HEK293 (cell line): ENCODE measurements around the gene MYOC.

Experiments used
- CTCF ChIA-PET: fragments of 350-600 bp; formaldehyde crosslinking; extraction: SDS; loops from one replicate; lab custom pipeline; 2021; ENCODE audit warnings: antibody characterized with exemption; lab: Yijun Ruan, JAX
- POLR2A ChIA-PET: fragments of 300-600 bp; formaldehyde crosslinking; extraction: SDS; loops from one replicate; lab custom pipeline; 2020; ENCODE audit warnings: antibody characterized with exemption, inconsistent platforms; lab: Yijun Ruan, JAX
- H3K27ac ChIP-seq: fragments of 200-500 bp; sonication (Bioruptor generic); 2 replicates; pipeline ENCODE4 v1.5.1; 2014; ENCODE audit warnings: low read depth, low read length, control low read depth, inconsistent platforms; ENCODE audit errors: extremely low read depth
- H3K36me3 ChIP-seq, 2 experiments: fragments of 200-500 bp in 1 of 2; sonication (Bioruptor generic) in 1 of 2; 1 replicate in 1 of 2; 2 replicates in 1 of 2; pipeline ENCODE4 v1.5.1; 2014 to 2017; ENCODE audit warnings: inconsistent platforms in 2 of 2, low read length in 2 of 2; ENCODE audit not compliant: control insufficient read depth in 2 of 2, insufficient read depth in 1 of 2
- H3K4me1 ChIP-seq: fragments of 200-500 bp; sonication (Bioruptor generic); 2 replicates; pipeline ENCODE4 v1.5.1; 2014; ENCODE audit warnings: mild to moderate bottlenecking, low read length, inconsistent platforms; ENCODE audit not compliant: control insufficient read depth, insufficient read depth
- H3K4me3 ChIP-seq: 2 replicates; pipeline ENCODE4 v1.5.1; 2011; ENCODE audit warnings: low read depth, mild to moderate bottlenecking, control low read depth, low read length, moderate library complexity
- H3K9me3 ChIP-seq: fragments of 200-500 bp; sonication (Bioruptor generic); 2 replicates; pipeline ENCODE4 v1.5.1; 2014; ENCODE audit warnings: low read depth, low read length, inconsistent platforms; ENCODE audit not compliant: control insufficient read depth, insufficient read depth
- BCL11B ChIP-seq: fragments of 450-650 bp; formaldehyde crosslinking; IDR thresholded peaks from 2 replicates; pipeline ENCODE4 v1.5.1; 2016; ENCODE audit warnings: low read depth, missing biosample characterization, missing genetic modification characterization
- INSM2 ChIP-seq: fragments of 450-650 bp; formaldehyde crosslinking; IDR thresholded peaks from 2 replicates; pipeline ENCODE4 v1.5.1; 2016; ENCODE audit warnings: missing biosample characterization, missing genetic modification characterization
- MEIS1 ChIP-seq: sonication (generic); formaldehyde crosslinking; IDR thresholded peaks from 2 replicates; pipeline ENCODE4 v1.8.1; 2022; ENCODE audit warnings: missing genetic modification reagents, mild to moderate bottlenecking, borderline replicate concordance
- SP7 ChIP-seq: fragments of 450-650 bp; formaldehyde crosslinking; IDR thresholded peaks from 2 replicates; pipeline ENCODE4 v1.5.1; 2016; ENCODE audit warnings: missing biosample characterization, missing genetic modification characterization
- ZBTB10 ChIP-seq: fragments of 450-650 bp; formaldehyde crosslinking; IDR thresholded peaks from 2 replicates; pipeline ENCODE4 v1.5.1; 2016; ENCODE audit warnings: missing biosample characterization, missing genetic modification characterization
- ZBTB6 ChIP-seq: fragments of 450-650 bp; formaldehyde crosslinking; IDR thresholded peaks from 2 replicates; pipeline ENCODE4 v1.5.1; 2017; ENCODE audit warnings: missing biosample characterization, missing genetic modification characterization
- ZEB2 ChIP-seq: fragments of 450-650 bp; formaldehyde crosslinking; IDR thresholded peaks from 2 replicates; pipeline ENCODE4 v1.5.1; 2016; ENCODE audit warnings: missing biosample characterization, missing genetic modification characterization
- ZFHX2 ChIP-seq: fragments of 450-650 bp; formaldehyde crosslinking; conservative IDR thresholded peaks from 2 replicates; pipeline ENCODE4 v1.5.1; 2016; ENCODE audit warnings: missing biosample characterization, missing genetic modification characterization
- ZIC2 ChIP-seq: fragments of 450-650 bp; formaldehyde crosslinking; IDR thresholded peaks from 2 replicates; pipeline ENCODE4 v1.5.1; 2016; ENCODE audit warnings: missing biosample characterization, missing genetic modification characterization
- ZNF146 ChIP-seq: fragments of 450-650 bp; formaldehyde crosslinking; IDR thresholded peaks from 2 replicates; pipeline ENCODE4 v1.5.1; 2016; ENCODE audit warnings: missing biosample characterization, missing genetic modification characterization
- ZNF184 ChIP-seq: fragments of 450-650 bp; IDR thresholded peaks from 2 replicates; pipeline ENCODE4 v1.5.1; 2018; ENCODE audit warnings: missing biosample characterization, mild to moderate bottlenecking, missing genetic modification characterization
- ZNF23 ChIP-seq: fragments of 450-650 bp; formaldehyde crosslinking; IDR thresholded peaks from 2 replicates; pipeline ENCODE4 v1.5.1; 2016; ENCODE audit warnings: missing biosample characterization, missing genetic modification characterization, borderline replicate concordance
- ZNF248 ChIP-seq: fragments of 450-650 bp; formaldehyde crosslinking; IDR thresholded peaks from 2 replicates; pipeline ENCODE4 v1.5.1; 2017; ENCODE audit warnings: missing biosample characterization, missing genetic modification characterization
- ZNF292 ChIP-seq: fragments of 450-650 bp; formaldehyde crosslinking; IDR thresholded peaks from 2 replicates; pipeline ENCODE4 v1.5.1; 2016; ENCODE audit warnings: low read depth, missing biosample characterization, missing genetic modification characterization, borderline replicate concordance
- ZNF311 ChIP-seq: fragments of 450-650 bp; formaldehyde crosslinking; IDR thresholded peaks from 2 replicates; pipeline ENCODE4 v1.5.1; 2017; ENCODE audit warnings: missing biosample characterization, missing genetic modification characterization, borderline replicate concordance
- ZNF423 ChIP-seq: fragments of 450-650 bp; formaldehyde crosslinking; IDR thresholded peaks from 2 replicates; pipeline ENCODE4 v1.5.1; 2016; ENCODE audit warnings: missing biosample characterization, missing genetic modification characterization
- ZNF473 ChIP-seq: fragments of 450-650 bp; formaldehyde crosslinking; IDR thresholded peaks from 2 replicates; pipeline ENCODE4 v1.5.1; 2017; ENCODE audit warnings: missing biosample characterization, missing genetic modification characterization
- ZNF501 ChIP-seq: fragments of 450-650 bp; formaldehyde crosslinking; IDR thresholded peaks from 2 replicates; pipeline ENCODE4 v1.5.1; 2016; ENCODE audit warnings: missing biosample characterization, missing genetic modification characterization
- ZNF510 ChIP-seq: fragments of 450-650 bp; formaldehyde crosslinking; IDR thresholded peaks from 2 replicates; pipeline ENCODE4 v1.5.1; 2018; ENCODE audit warnings: mild to moderate bottlenecking, missing genetic modification characterization, missing biosample characterization; ENCODE audit not compliant: insufficient replicate concordance
- ZNF548 ChIP-seq: fragments of 450-650 bp; formaldehyde crosslinking; IDR thresholded peaks from 2 replicates; pipeline ENCODE4 v1.5.1; 2016; ENCODE audit warnings: missing biosample characterization, missing genetic modification characterization
- ZNF555 ChIP-seq: fragments of 450-650 bp; formaldehyde crosslinking; conservative IDR thresholded peaks from 2 replicates; pipeline ENCODE4 v1.5.1; 2017; ENCODE audit warnings: missing biosample characterization, mild to moderate bottlenecking, missing genetic modification characterization, inconsistent platforms
- ZNF558 ChIP-seq: fragments of 450-650 bp; formaldehyde crosslinking; IDR thresholded peaks from 2 replicates; pipeline ENCODE4 v1.5.1; 2016; ENCODE audit warnings: missing biosample characterization, missing genetic modification characterization
- ZNF560 ChIP-seq: fragments of 450-650 bp; formaldehyde crosslinking; IDR thresholded peaks from 2 replicates; pipeline ENCODE4 v1.5.1; 2017; ENCODE audit warnings: missing biosample characterization, missing genetic modification characterization, borderline replicate concordance
- ZNF571 ChIP-seq: fragments of 450-650 bp; formaldehyde crosslinking; IDR thresholded peaks from 2 replicates; pipeline ENCODE4 v1.5.0; 2017; ENCODE audit warnings: missing biosample characterization, missing genetic modification characterization
- ZNF585B ChIP-seq: fragments of 450-650 bp; formaldehyde crosslinking; IDR thresholded peaks from 2 replicates; pipeline ENCODE4 v1.5.1; 2016; ENCODE audit warnings: missing biosample characterization, missing genetic modification characterization
- ZNF843 ChIP-seq: fragments of 450-650 bp; formaldehyde crosslinking; IDR thresholded peaks from 2 replicates; pipeline ENCODE4 v1.5.1; 2016; ENCODE audit warnings: missing biosample characterization, missing genetic modification characterization
- ZSCAN30 ChIP-seq: fragments of 450-650 bp; IDR thresholded peaks from 2 replicates; pipeline ENCODE4 v1.5.1; 2018; ENCODE audit warnings: missing biosample characterization, mild to moderate bottlenecking, missing genetic modification characterization, moderate library complexity

The MYOC gene

GRCh38 chr1:171595324-171595723 is 57.2 kb downstream of the MYOC start:
- Histone ChIP-seq H3K4me3 (no peak overlapping the region), H3K36me3 (peaks cover 24 to 41% of the 10 kb centered on the region in 2 experiments), H3K9me3 (no peaks in the 10 kb centered on the region), H3K4me1 (no peaks in the 10 kb centered on the region), H3K27ac (no peak overlapping the region)
- POLR2A ChIA-PET, result no interaction called here
- no peak for TF ChIP-seq ZNF843 (tag by site-specific recombination)
- TF ChIP-seq ZFHX2 (tag by site-specific recombination), result no peak
- TF ChIP-seq ZNF311 (tag by site-specific recombination), result no peak
- TF ChIP-seq ZNF560, result no peak
- no peak for TF ChIP-seq ZNF184 (tag by site-specific recombination)
- no peak for TF ChIP-seq ZSCAN30 (tag by site-specific recombination)
- TF ChIP-seq ZBTB6 (tag by site-specific recombination), result no peak
- TF ChIP-seq ZNF555 (tag by site-specific recombination), result no peak
- CTCF ChIA-PET, result no interaction called here

GRCh38 chr1:171590022-171590421 is 62.5 kb downstream of the MYOC start:
- ChIA-PET CTCF (no interaction called here), POLR2A (no interaction called here)
- no peaks in the 10 kb centered on the region for H3K4me1 ChIP-seq
- H3K4me3 ChIP-seq, result no peak overlapping the region
- TF ChIP-seq ZNF555 (tag by site-specific recombination) (no peak), ZNF248 (tag by site-specific recombination) (no peak), ZNF473 (no peak), ZNF146 (tag by site-specific recombination) (no peak), ZEB2 (tag by site-specific recombination) (no peak), ZNF558 (tag by site-specific recombination) (no peak), ZNF23 (tag by site-specific recombination) (no peak), BCL11B (tag by site-specific recombination) (no peak), ZNF585B (tag by site-specific recombination) (no peak), ZNF501 (tag by site-specific recombination) (no peak), MEIS1 (no peak), ZNF292 (tag by site-specific recombination) (no peak), ZIC2 (tag by site-specific recombination) (no peak), SP7 (no peak), ZNF423 (tag by site-specific recombination) (no peak), ZNF571 (tag by site-specific recombination) (no peak), ZNF548 (tag by site-specific recombination) (no peak), ZNF510 (tag by site-specific recombination) (no peak), ZBTB10 (no peak), INSM2 (tag by site-specific recombination) (no peak)
- no peak overlapping the region for H3K27ac ChIP-seq
- H3K9me3 ChIP-seq, result no peaks in the 10 kb centered on the region
- H3K36me3 ChIP-seq, result peaks cover 65 to 83% of the 10 kb centered on the region in 2 experiments
